ENCODE results near the gene MBTPS1. TPM values are rescaled to one million over a fixed set of nuclear protein-coding genes. Genes with fewer than 3 reads are reported as not detected.

The MBTPS1 gene
- total and polyA plus RNA-seq, 10 of the 15 experiments (the other 5 are each of a cell fraction or from before 2014, with no cell fraction given): 1.3 to 43.9 (median 35.2) TPM

DNA sequence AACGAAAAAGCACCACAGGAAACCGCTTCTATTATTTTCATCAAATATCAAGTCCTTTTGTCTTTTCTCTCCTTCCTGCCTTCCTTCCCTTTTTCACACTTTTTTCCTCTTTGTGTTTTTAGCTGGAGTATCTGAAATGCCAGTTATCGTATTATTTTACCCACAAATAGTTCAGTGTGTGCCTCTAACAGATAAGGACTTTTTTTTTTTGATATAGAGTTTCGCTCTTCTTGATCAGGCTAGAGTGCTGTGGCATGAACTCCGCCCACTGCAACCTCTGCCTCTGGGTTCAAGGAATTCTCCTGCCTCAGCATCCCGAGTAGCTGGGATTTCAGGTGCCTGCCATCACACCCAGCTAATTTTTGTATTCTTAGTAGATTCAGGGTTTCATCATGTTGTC is 39.0 kb upstream of the MBTPS1 start:
- H3K79me2 ChIP-seq (ENCODE audit: control insufficient read depth, insufficient read depth, low read length): no peaks in the 10 kb centered on the region
- in situ Hi-C loops (cut with MboI) (no loop called here), intact Hi-C loops (cut with micrococcal nuclease; ENCODE audit: unreplicated experiment) (no loop called here)
- ChIA-PET CTCF (interaction anchor here (0.8 to 1.4 kb wide), 3 partner anchors 12 to 90 kb away, joined by 3 to 5 read pairs (median 3); partner anchors contain the start of gene TAF1C), POLR2A (no interaction called here), SMC1A (ENCODE audit: uncharacterized antibody, unreplicated experiment) (interaction anchor here (0.7 kb wide), 1 partner anchor 25 kb away, joined by 3 read pairs; no protein-coding TSS in a partner anchor), RAD21 (ENCODE audit: unreplicated experiment) (no interaction called here)
- H3K4me2 ChIP-seq (ENCODE audit: control insufficient read depth, insufficient read depth): no peak overlapping the region
- no peaks in the 10 kb centered on the region for H3K4me1 ChIP-seq (ENCODE audit: control insufficient read depth, insufficient read depth, low read length)
- H3K4me3 ChIP-seq: no peak overlapping the region
- H2AFZ ChIP-seq (ENCODE audit: control insufficient read depth, low read depth, low read length): no peak overlapping the region
- H3K9me3 ChIP-seq (replicated peaks; ENCODE audit: control insufficient read depth, insufficient read depth, low read length): no peaks in the 10 kb centered on the region
- peaks cover 0 to 2% of the 10 kb centered on the region in 2 experiments; a peak in 1 of 4 replicates for H3K27me3 ChIP-seq (replicated peaks in 1 of 2; ENCODE audit: control insufficient read depth in 2 of 2, insufficient read depth in 2 of 2, low read length in 1 of 2)
- no peak overlapping the region for H3K9ac ChIP-seq (ENCODE audit: control insufficient read depth, insufficient read depth, low read length)
- FAIRE-seq: no peak
- no peaks in the 10 kb centered on the region for H3K36me3 ChIP-seq (ENCODE audit: control insufficient read depth in 2 of 2, insufficient read depth in 2 of 2, low read length in 1 of 2)
- no peaks in the 10 kb centered on the region for H4K20me1 ChIP-seq (ENCODE audit: control insufficient read depth, insufficient read depth)
- BruUV-seq (replicated peaks): no TSS peak
- WGBS (ENCODE audit: insufficient coverage, insufficient replicate concordance, low lambda C conversion rate, missing lambda C conversion rate): 46% methylated on average over 6 of the region's 6 CpGs
- DNase-seq (ENCODE audit: low read depth, low spot score): no peak
- ATAC-seq: no peak
- H3K27ac ChIP-seq (ENCODE audit: control insufficient read depth, insufficient read depth): no peak overlapping the region
- TF ChIP-seq, protein P1, sequence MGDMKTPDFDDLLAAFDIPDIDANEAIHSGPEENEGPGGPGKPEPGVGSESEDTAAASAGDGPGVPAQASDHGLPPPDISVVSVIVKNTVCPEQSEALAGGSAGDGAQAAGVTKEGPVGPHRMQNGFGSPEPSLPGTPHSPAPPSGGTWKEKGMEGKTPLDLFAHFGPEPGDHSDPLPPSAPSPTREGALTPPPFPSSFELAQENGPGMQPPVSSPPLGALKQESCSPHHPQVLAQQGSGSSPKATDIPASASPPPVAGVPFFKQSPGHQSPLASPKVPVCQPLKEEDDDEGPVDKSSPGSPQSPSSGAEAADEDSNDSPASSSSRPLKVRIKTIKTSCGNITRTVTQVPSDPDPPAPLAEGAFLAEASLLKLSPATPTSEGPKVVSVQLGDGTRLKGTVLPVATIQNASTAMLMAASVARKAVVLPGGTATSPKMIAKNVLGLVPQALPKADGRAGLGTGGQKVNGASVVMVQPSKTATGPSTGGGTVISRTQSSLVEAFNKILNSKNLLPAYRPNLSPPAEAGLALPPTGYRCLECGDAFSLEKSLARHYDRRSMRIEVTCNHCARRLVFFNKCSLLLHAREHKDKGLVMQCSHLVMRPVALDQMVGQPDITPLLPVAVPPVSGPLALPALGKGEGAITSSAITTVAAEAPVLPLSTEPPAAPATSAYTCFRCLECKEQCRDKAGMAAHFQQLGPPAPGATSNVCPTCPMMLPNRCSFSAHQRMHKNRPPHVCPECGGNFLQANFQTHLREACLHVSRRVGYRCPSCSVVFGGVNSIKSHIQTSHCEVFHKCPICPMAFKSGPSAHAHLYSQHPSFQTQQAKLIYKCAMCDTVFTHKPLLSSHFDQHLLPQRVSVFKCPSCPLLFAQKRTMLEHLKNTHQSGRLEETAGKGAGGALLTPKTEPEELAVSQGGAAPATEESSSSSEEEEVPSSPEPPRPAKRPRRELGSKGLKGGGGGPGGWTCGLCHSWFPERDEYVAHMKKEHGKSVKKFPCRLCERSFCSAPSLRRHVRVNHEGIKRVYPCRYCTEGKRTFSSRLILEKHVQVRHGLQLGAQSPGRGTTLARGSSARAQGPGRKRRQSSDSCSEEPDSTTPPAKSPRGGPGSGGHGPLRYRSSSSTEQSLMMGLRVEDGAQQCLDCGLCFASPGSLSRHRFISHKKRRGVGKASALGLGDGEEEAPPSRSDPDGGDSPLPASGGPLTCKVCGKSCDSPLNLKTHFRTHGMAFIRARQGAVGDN (IDR thresholded peaks at IDR 0.05): no peak
- TF ChIP-seq BHLHE40 (IDR thresholded peaks at IDR 0.05; ENCODE audit: borderline replicate concordance in 1 of 2, low read depth in 2 of 2, low read length in 1 of 2): no peak
- no peak for TF ChIP-seq SREBF2 (IDR thresholded peaks at IDR 0.05; ENCODE audit: low read length)
- no peak for TF ChIP-seq RAD51 (IDR thresholded peaks at IDR 0.05)
- TF ChIP-seq, protein P2, sequence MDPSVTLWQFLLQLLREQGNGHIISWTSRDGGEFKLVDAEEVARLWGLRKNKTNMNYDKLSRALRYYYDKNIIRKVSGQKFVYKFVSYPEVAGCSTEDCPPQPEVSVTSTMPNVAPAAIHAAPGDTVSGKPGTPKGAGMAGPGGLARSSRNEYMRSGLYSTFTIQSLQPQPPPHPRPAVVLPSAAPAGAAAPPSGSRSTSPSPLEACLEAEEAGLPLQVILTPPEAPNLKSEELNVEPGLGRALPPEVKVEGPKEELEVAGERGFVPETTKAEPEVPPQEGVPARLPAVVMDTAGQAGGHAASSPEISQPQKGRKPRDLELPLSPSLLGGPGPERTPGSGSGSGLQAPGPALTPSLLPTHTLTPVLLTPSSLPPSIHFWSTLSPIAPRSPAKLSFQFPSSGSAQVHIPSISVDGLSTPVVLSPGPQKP (IDR thresholded peaks at IDR 0.05; ENCODE audit: low read depth, low read length): no peak

Measured in GM12878 (cell line).